NCI-H2227 (cell line): ENCODE data around the gene PDZD4.
"Not testable (repeated sequence)": the region's sequence is repeated elsewhere in the genome, so short reads cannot be mapped to it uniquely, and the experiment has no call there.

Experiments
- DNase-seq: peaks from one replicate; lab custom pipeline; 2025; ENCODE audit not compliant: unreplicated experiment; lab: John Stamatoyannopoulos, UW

The PDZD4 gene

GRCh38 chrX:153836921-153837320 is 6.6 kb upstream of the PDZD4 start:
- DNase-seq: no peak

DNA sequence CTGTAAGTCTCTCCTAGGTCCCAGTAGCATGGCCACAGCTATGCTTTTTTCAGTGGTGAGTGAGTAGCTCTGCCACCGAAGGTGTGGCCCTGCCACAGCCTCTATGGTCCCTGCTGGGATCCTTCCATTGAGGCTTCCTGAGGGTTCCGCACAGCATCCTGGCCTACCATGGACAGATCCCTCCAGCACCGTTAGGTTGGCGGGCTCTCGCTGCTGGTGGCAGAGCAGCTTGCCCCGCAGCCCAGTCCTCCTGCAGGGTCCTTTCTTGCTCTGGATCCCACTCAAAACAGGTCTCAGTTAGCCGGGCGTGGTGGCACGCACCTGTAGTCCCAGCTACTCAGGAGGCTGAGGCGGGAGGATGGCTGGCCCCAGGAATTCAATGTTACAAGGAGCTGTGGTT is 2.4 kb upstream of the PDZD4 start:
- no peak for DNase-seq

GRCh38 chrX:153831429-153832150 is 1.2 kb upstream of the PDZD4 start:
- no peak for DNase-seq

DNA sequence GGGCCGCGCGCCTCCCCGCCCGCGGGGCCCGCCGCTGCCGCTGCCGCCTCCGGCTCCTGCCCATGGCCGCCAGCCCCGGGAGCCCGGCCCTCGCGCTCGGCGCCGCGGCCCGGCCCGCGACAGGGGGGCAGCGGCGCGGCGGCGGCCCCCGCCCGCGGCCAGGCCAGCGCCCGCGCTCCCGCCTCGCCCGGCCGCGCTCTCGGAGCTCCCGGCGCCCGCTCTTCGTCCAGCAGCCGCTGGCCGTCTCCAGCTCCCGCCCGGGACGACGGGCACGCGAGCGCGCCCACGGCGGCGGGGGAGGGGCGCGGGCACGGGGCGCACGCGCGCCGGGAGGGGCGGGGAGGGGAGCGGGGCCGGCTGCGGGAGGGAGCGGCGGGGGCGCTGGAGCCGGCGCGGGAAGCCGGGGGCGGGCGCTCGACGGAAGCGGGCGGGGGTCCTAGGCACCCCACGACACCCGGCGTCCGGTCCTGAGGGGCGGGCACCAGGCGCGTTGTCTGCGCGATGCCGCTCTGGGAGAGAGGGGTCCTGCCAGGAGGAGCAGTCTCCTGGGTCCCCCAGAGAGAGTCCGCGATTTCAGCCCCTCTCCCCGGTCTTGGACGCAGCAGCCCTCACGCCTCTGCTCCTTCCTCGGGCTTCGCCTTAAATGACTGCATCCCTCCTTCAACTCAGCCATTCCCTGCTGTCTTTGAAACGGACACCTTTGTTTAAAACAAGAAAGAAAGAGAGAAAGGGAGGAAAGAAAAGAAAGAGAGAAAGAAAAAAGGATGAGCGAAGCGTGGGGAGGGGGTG is 490 bp upstream of the PDZD4 start:
- DNase-seq: peak; percentile 67

GRCh38 chrX:153829549-153829798 is 870 bp downstream of the PDZD4 start:
- no peak for DNase-seq

GRCh38 chrX:153828723-153829548 is 1.4 kb downstream of the PDZD4 start:
- no peak for DNase-seq

DNA sequence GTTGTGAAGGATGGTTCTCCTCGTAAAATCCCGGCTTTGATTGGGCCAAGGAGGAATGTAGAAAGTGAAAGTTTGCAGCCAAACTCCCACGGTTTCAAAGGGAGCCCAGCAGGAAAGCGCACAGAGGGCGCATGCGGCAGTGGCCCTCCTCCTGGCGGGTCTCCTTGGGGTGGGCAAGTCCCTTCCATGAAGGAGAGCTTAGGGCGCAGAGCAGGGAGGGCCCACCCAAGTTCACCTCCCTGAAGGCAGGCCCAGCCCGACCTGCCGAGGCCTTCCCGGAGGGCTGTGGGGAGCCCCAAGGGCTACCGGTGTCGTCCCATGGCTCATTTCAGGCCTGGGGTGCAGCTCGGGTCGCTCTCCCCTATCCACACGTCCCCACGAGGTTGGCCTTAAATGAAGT is 2.0 kb downstream of the PDZD4 start:
- DNase-seq: no peak

DNA sequence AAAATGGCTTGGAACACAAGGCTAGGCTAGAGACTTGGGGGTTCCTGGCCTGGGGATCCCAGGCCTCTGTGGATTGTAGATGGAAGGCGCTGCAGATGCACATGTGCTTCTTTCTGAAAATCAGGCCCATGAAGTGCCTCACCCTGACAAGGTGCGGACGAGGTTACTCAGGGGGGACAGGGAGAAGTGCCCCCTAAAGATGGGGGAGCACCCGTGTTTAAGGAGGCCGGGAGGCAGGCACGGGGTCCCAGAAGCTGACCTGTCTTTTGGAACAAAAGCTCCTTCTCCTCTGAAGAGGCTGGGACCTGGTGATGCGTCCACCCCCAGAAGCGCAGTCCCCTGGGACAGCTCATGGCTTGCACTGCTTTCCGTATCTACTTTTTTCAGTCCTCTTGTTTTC is 2.4 kb downstream of the PDZD4 start:
- no peak for DNase-seq

GRCh38 chrX:153827016-153827415 is 3.3 kb downstream of the PDZD4 start:
- DNase-seq: no peak

GRCh38 chrX:153825042-153825441 is 5.3 kb downstream of the PDZD4 start:
- DNase-seq: no peak

DNA sequence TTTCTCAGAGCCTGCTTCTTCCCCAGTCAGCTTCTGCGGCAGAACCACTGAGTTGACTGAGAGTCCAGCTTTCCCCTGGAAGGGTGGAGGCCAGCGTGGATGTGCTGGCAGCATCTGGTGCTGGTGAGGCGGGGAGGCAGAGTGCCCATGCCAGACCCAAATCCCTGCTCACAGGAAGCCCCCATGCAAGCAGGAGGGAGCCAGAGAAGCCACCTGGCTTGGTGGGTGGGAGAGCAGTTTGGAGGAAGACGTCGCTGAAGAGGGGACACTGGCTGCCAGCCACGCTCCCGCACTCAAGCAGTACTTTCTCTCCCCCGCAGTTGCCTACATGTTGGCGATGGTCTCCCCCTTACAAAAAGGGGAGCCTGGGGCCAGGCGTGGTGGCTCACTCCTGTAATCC is 6.0 kb downstream of the PDZD4 start:
- no peak for DNase-seq

- no peak for DNase-seq
Measured at GRCh38 chrX:153821066-153821465, 9.3 kb downstream of the PDZD4 start.

- DNase-seq: peak; percentile 39
Measured at GRCh38 chrX:153820601-153821000, 9.7 kb downstream of the PDZD4 start.

DNA sequence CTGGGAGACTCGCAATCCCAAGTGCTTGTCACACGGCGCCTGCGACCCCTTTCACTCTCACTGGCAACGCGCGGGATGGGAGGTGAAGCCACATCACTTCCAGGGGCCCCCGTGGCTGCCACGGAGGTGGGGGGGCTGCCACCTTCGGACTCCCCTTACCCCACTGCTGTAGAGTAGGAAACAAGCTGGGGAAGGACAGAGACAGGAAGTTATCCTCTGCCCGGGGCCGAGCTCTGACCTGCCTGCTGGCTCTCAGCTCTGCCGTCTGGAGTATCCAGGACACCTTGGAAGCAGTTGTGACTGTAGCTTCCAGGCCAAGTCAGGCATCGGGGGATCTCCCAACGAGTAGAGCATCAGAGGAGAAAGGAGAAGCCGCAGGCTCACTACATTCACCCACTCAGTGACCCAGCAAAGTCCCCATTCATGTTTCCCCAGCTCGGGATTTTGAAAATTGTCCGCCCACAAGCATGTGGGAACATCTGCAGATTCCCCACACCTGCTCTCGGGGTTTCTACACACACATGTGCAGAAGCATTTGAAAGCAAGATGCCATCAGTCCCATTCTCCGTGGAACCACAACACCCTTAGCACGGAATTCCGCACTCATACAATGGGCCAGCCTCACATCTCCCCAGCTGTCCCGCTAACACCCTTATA is 10.8 kb downstream of the PDZD4 start:
- no peak for DNase-seq

DNA sequence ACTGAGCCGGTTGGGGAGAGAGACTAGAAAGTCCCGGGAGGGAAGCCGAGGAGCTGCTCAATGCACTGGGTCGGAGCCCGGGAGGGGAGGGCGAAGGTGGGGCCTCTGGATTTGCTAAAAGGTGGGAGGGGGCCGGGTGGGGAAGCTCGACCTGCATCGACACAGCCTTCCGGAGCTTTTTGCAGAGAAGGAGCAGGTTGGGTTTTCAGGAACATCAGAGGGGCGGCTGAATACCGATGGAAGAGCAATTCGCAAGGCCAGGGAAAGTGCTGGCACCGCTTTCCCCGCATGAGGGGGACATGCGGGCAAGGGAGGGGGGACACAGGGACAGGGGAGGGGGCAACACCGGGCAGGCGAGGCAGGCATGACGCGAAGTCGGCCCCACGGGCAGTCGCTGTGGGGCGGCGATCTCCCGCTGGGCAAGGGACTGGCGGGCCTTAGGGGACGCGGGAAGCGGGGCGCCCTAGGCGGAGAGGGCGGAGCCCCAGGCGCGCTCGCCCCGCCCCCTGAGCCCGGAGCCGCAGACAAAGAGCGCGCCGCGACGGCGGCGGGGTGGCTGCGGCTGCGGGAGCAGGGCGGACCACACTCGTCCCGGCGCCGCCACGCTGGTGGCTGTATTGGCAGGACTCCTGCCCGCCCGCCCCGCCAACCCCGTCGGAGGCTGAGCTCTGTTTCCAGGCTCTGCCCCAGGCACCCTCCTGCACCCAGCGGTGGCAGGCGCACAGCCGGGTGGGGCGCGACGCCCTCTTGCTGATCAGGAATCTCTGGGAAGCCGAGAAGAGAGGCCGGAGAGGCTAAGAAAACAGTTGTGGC is 11.6 kb downstream of the PDZD4 start:
- peak; percentile 80 for DNase-seq

- not testable (repeated sequence) for DNase-seq
Measured at GRCh38 chrX:153818064-153818463, 12.3 kb downstream of the PDZD4 start.

DNA sequence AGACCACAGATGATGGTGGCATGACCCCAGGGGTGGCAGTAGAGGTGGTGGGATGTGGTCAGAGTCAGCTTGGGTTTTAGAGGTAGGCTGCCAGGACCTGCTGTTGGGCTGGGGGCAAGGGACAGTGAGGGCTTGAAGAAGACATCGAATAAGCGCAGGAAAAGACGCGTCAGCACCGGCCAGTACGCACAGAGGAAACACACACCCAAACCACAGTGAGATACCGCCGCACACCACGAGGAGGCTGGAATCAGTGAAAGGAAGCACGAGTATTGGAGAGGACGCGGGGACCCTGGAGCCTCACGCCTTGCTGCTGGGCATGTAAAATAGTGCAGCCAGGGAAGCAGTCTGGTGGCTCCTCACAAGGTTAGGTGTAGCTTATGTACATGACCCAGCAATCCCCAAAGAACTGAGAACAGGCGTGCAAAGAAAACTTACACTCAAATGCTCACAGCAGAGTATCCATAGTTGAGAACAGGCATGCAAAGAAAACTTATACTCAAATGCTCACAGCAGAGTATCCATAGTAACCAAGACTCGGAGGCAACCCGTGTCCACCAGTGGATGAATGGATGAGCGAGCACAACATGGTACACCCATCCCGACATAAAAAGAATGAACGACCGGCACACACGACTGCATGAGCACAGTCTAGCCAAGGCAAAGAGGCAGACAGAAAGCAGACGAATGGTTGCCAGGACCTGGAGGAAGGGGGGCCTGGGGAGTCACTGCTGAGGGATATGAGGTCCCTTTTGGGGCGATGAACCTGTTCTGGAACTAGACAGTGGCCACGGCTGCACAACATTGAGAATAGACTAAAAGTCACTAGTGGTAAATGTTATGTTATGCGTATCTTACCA is 13.3 kb downstream of the PDZD4 start:
- no peak for DNase-seq

DNA sequence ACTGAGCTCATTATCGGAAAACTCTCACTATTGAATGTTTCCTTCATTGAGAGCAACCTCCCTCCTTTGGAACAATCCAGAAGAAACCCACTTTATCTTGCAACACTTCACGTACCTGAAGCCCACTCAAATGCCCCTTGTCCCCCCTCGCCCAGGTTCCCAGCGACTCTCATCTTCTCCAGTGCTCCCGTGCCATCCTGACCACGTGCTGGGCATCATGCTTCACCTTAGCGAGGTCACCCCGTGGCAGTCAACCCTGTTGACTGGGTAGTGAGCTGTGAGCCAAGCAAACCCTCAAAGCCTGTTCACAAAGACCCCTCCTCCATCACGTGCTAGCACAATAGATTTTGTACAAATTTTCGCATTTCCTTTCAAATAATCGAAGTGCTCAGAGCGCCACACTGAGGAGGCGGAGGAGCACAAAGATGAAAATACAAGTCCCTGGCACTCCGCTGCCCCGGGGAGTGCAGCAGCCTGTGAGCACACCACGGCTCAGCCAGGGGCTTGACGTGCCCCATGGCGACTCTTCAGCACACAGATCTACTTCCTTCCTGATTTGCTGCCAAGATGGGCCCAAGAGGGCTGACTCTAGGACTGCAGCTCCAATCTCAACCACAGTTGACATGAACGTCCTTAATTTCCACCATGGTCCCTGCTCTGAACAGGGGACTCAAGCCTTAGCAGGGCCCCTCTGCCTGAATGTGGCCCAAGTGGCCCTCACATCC is 15.6 kb downstream of the PDZD4 start:
- no peak for DNase-seq

DNA sequence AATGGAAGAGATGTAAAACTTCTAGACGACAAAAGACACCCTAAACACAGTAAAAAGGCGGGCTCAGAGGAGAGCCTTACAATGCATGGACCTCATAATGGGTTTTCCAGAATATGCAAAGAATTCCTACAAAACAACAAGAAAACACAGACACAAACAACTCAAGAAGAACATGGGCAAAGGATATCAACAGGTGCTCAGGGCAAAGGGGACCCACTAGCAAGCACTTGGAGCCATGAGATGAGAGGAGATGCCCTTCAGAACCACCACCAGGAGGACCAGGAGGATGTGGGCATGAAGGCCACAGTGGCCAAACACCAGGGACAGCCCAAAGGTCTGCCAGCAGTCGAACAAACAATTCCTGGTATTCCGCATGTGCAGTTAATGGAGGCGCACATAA is 17.2 kb downstream of the PDZD4 start:
- no peak for DNase-seq
